Loucy (cell line): Measurements from ENCODE around the gene CLASP1.
A peak's percentile ranks its signal among the peaks of the same experiment; 100 is the strongest.
"Not testable (repeated sequence)": the region's sequence is repeated elsewhere in the genome, so short reads cannot be mapped to it uniquely, and the experiment has no call there.

Experiments used
- H2AFZ ChIP-seq: fragments of 200-600 bp; sonication (generic); 2 replicates; pipeline ENCODE4 v1.6.0; 2016; ENCODE audit warnings: antibody characterized with exemption, mild to moderate bottlenecking, low read length, moderate library complexity
- H3F3A ChIP-seq: fragments of 200-600 bp; 2 replicates; pipeline ENCODE4 v1.6.0; 2016; ENCODE audit warnings: antibody characterized with exemption, low read depth, mild to moderate bottlenecking
- H3K27me3 ChIP-seq: fragments of 200-600 bp; sonication (generic); 2 replicates; pipeline ENCODE4 v1.6.1; 2014; ENCODE audit warnings: low read length, mild to moderate bottlenecking; ENCODE audit not compliant: insufficient read depth, poor library complexity, severe bottlenecking
- H3K36me3 ChIP-seq: fragments of 200-600 bp; sonication (generic); 2 replicates; pipeline ENCODE4 v1.6.1; 2016; ENCODE audit warnings: low read length; ENCODE audit not compliant: insufficient read depth
- H3K4me1 ChIP-seq: fragments of 200-600 bp; sonication (generic); 2 replicates; pipeline ENCODE4 v1.5.1; 2014; ENCODE audit warnings: low read length, mild to moderate bottlenecking; ENCODE audit not compliant: insufficient read depth, poor library complexity, severe bottlenecking
- H3K4me2 ChIP-seq: fragments of 200-600 bp; sonication (generic); 2 replicates; pipeline ENCODE4 v1.6.0; 2014; ENCODE audit warnings: antibody characterized with exemption, low read length, low read depth, mild to moderate bottlenecking; ENCODE audit not compliant: poor library complexity, severe bottlenecking
- H3K4me3 ChIP-seq: fragments of 200-600 bp; sonication (generic); 2 replicates; pipeline ENCODE4 v1.5.1; 2014; ENCODE audit warnings: low read length, mild to moderate bottlenecking, mixed read lengths; ENCODE audit not compliant: poor library complexity, severe bottlenecking
- H3K79me2 ChIP-seq: fragments of 200-600 bp; sonication (generic); 2 replicates; pipeline ENCODE4 v1.6.1; 2014; ENCODE audit warnings: low read length; ENCODE audit not compliant: insufficient read depth
- H3K9ac ChIP-seq: fragments of 200-600 bp; sonication (generic); 2 replicates; pipeline ENCODE4 v1.6.0; 2014; ENCODE audit warnings: mild to moderate bottlenecking, low read depth, low read length, moderate library complexity; ENCODE audit not compliant: poor library complexity, severe bottlenecking
- H3K9me2 ChIP-seq: fragments of 200-600 bp; sonication (generic); replicated peaks from 2 replicates; pipeline ENCODE4 v1.6.1; 2016; ENCODE audit warnings: low read depth, low read length, mixed read lengths
- H3K9me3 ChIP-seq: fragments of 200-600 bp; sonication (generic); 2 replicates; pipeline ENCODE4 v1.6.1; 2014; ENCODE audit warnings: mild to moderate bottlenecking, antibody characterized with exemption, low read length, low read depth; ENCODE audit not compliant: insufficient read depth
- H4K20me1 ChIP-seq: fragments of 200-600 bp; sonication (generic); 2 replicates; pipeline ENCODE4 v1.6.0; 2014; ENCODE audit warnings: antibody characterized with exemption, low read length, mild to moderate bottlenecking; ENCODE audit not compliant: insufficient read depth, poor library complexity, severe bottlenecking
- EZH2phosphoT487 ChIP-seq: fragments of 200-600 bp; IDR thresholded peaks from 2 replicates; pipeline ENCODE4 v1.6.1; 2018; ENCODE audit warnings: antibody characterized with exemption, mild to moderate bottlenecking, moderate library complexity, borderline replicate concordance
- TF ChIP-seq, protein P1 (sequence below): fragments of 200-600 bp; sonication (generic); conservative IDR thresholded peaks from 2 replicates; pipeline ENCODE4 v1.5.1; 2014; ENCODE audit warnings: mild to moderate bottlenecking, antibody characterized with exemption, low read length

The CLASP1 gene

DNA sequence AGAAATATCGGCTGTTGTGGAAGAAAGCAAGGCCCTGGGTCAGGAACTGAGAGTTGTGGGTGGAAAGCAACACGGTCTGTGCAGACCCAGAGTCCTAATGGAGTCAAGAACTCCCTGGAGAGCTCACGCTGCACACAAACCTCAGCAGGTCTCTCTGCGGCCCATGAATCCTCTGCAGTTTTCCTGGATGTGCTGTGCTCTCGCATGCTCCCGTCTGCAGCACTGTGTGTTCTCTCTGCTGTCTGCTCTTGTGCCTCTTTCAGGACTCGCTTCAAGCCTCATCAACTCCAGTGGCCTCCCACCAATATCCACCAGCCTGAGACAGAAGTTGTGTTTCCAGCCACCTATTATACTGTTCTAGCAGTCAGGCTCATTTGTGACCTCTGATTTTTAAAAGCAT is 94.3 kb downstream of the CLASP1 start:
- Histone ChIP-seq H4K20me1 (peaks cover 20% of the 10 kb centered on the region), H2AFZ (no peak overlapping the region), H3K79me2 (peaks cover 74% of the 10 kb centered on the region), H3K9ac (no peak overlapping the region), H3K4me1 (peaks cover 20% of the 10 kb centered on the region), H3K27me3 (no peaks in the 10 kb centered on the region), H3F3A (no peaks in the 10 kb centered on the region; the same call in 1 of the 2 replicates), H3K4me2 (no peak overlapping the region), H3K4me3 (no peak overlapping the region), H3K36me3 (no peaks in the 10 kb centered on the region), H3K9me3 (no peaks in the 10 kb centered on the region), H3K9me2 (no peaks in the 10 kb centered on the region)
- TF ChIP-seq, protein P1, sequence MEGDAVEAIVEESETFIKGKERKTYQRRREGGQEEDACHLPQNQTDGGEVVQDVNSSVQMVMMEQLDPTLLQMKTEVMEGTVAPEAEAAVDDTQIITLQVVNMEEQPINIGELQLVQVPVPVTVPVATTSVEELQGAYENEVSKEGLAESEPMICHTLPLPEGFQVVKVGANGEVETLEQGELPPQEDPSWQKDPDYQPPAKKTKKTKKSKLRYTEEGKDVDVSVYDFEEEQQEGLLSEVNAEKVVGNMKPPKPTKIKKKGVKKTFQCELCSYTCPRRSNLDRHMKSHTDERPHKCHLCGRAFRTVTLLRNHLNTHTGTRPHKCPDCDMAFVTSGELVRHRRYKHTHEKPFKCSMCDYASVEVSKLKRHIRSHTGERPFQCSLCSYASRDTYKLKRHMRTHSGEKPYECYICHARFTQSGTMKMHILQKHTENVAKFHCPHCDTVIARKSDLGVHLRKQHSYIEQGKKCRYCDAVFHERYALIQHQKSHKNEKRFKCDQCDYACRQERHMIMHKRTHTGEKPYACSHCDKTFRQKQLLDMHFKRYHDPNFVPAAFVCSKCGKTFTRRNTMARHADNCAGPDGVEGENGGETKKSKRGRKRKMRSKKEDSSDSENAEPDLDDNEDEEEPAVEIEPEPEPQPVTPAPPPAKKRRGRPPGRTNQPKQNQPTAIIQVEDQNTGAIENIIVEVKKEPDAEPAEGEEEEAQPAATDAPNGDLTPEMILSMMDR = no peak
- no peak for TF ChIP-seq EZH2phosphoT487

DNA sequence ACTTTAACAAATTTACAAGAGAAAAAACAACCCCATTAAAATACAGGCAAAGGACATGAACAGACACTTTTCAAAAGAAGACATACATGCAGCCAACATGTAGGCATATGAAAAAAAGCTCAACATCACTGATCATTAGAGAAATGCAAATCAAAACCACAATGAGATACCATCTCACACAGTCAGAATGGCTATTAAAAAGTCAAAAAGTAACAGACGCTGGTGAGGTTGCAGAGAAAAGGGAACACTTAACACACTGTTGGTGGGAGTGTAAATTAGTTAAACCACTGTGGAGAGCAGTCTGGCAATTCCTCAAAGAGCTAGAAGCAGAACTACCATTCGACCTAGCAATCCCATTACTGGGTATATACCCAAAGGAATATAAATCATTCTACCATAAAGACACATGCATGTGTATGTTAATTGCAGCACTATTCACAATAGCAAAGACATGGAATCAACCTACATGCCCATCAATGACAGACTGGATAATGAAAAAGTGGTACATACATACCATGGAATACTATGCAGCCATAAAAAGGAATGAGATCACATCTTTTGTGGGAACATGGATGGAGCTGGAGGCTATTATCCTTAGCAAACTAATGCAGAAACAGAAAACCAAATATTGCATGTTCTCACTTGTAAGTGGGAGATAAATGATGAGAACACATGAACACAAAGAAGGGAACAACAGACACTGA is 96.6 kb downstream of the CLASP1 start:
- Histone ChIP-seq H3K9ac (peak overlapping the region; percentile 43), H3K4me1 (peaks cover 20% of the 10 kb centered on the region), H3K79me2 (peaks cover 76% of the 10 kb centered on the region), H3K4me2 (peak overlapping the region; percentile 49), H4K20me1 (peaks cover 15% of the 10 kb centered on the region)
- not testable (repeated sequence) for H3K36me3 ChIP-seq, H3K4me3 ChIP-seq, H3F3A ChIP-seq, H3K27me3 ChIP-seq, H2AFZ ChIP-seq, H3K9me3 ChIP-seq, H3K9me2 ChIP-seq

DNA sequence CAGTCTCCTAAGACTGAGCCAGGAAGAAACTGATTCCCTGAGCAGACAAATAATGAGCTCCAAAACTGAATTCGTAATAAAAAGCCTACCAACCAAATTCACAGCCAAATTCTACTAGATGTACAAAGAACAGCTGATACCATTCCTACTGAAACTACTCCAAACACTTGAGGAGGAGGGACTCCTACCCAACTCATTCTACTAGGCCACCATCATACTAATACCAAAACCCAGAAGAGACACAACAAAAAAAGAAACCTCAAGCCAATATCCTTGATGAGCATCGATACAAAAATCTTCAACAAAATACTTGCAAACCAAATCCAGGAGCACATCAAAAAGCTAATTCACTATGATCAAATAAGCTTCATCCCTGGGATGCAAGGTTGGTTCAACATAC is 98.6 kb downstream of the CLASP1 start:
- Histone ChIP-seq H4K20me1 (peaks cover 22% of the 10 kb centered on the region), H3K4me3 (no peak overlapping the region), H3K4me1 (peaks cover 24% of the 10 kb centered on the region), H3K4me2 (no peak overlapping the region), H3K36me3 (no peaks in the 10 kb centered on the region), H2AFZ (no peak overlapping the region), H3K27me3 (no peaks in the 10 kb centered on the region), H3K9me2 (no peaks in the 10 kb centered on the region), H3K9ac (no peak overlapping the region), H3K9me3 (peaks cover 6% of the 10 kb centered on the region), H3F3A (no peaks in the 10 kb centered on the region; the same call in 1 of the 2 replicates), H3K79me2 (peaks cover 81% of the 10 kb centered on the region)
- TF ChIP-seq, protein P1 = no peak
- TF ChIP-seq EZH2phosphoT487 = no peak

DNA sequence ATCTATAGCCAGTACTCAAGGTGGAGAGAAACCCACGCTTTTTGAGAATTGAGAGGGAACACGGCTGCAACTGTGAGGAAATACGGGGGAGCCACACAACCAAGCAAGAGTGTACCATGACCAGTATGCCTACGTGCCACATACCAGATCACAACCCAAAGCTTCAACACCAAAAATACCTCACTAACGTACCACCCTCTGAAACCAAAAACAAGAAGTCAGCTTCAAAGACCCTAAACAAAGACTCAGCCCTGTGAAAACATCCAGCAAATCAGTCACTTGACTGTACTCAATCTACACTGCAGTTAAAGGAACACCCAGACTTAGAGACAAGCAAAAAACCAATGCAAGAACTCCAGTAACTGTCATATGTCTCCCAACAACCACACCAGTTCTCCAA is 101.6 kb downstream of the CLASP1 start:
- H2AFZ ChIP-seq = no peak overlapping the region
- H3K9ac ChIP-seq = no peak overlapping the region
- peaks cover 92% of the 10 kb centered on the region for H3K79me2 ChIP-seq
- no peak overlapping the region for H3K4me3 ChIP-seq
- H4K20me1 ChIP-seq = peaks cover 35% of the 10 kb centered on the region
- peaks cover 6% of the 10 kb centered on the region for H3K9me3 ChIP-seq
- H3K9me2 ChIP-seq = no peaks in the 10 kb centered on the region
- TF ChIP-seq, protein P1 = no peak
- no peak for TF ChIP-seq EZH2phosphoT487
- H3K4me2 ChIP-seq = no peak overlapping the region
- no peaks in the 10 kb centered on the region; the same call in 1 of the 2 replicates for H3F3A ChIP-seq
- no peaks in the 10 kb centered on the region for H3K36me3 ChIP-seq
- no peaks in the 10 kb centered on the region for H3K27me3 ChIP-seq
- peaks cover 22% of the 10 kb centered on the region for H3K4me1 ChIP-seq
